ENCODE results near the gene KCNIP3.

DNA sequence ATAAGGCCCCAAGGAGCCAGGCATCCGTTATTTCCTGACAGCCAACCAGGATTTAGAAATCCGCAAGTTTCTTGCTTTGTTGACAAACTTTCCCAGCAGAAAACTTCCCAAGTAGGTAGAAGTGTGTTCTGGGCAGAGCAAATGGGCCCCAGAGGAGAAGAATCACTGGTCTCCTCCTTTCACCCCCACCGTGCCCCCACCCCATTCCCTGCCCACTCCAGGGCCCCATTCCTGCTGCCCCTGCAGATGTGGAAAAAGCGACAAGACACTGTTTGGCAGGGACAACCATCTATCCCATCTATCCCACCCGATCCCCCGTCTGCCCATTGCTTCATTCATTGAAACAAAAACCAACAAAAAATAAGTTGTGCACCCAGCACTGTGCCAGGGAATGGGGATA lies 95.2 kb downstream of the KCNIP3 start:
- TF ChIP-seq RAD21 (IDR thresholded peaks at IDR 0.05; ENCODE audit: low read length) (no peak), CTCF (IDR thresholded peaks at IDR 0.05) (no peak), RCOR1 (IDR thresholded peaks at IDR 0.05; ENCODE audit: low read length) (no peak), FOSL2 (IDR thresholded peaks at IDR 0.05; ENCODE audit: borderline replicate concordance, low read depth) (no peak), SIN3A (IDR thresholded peaks at IDR 0.05; ENCODE audit: borderline replicate concordance, low read depth, low read length) (no peak), NFIC (IDR thresholded peaks at IDR 0.05; ENCODE audit: borderline replicate concordance) (no peak), TAF1 (IDR thresholded peaks at IDR 0.05; ENCODE audit: borderline replicate concordance, low read depth, low read length) (no peak), EZH2phosphoT487 (IDR thresholded peaks at IDR 0.05; ENCODE audit: borderline replicate concordance, low read depth) (no peak), POLR2AphosphoS5 (IDR thresholded peaks at IDR 0.05; ENCODE audit: low read depth, low read length) (no peak), FOXJ3 (CRISPR knock-in tag; IDR thresholded peaks at IDR 0.05) (no peak), RXRA (IDR thresholded peaks at IDR 0.05; ENCODE audit: borderline replicate concordance, low read depth) (no peak)
- TF ChIP-seq, protein P1, sequence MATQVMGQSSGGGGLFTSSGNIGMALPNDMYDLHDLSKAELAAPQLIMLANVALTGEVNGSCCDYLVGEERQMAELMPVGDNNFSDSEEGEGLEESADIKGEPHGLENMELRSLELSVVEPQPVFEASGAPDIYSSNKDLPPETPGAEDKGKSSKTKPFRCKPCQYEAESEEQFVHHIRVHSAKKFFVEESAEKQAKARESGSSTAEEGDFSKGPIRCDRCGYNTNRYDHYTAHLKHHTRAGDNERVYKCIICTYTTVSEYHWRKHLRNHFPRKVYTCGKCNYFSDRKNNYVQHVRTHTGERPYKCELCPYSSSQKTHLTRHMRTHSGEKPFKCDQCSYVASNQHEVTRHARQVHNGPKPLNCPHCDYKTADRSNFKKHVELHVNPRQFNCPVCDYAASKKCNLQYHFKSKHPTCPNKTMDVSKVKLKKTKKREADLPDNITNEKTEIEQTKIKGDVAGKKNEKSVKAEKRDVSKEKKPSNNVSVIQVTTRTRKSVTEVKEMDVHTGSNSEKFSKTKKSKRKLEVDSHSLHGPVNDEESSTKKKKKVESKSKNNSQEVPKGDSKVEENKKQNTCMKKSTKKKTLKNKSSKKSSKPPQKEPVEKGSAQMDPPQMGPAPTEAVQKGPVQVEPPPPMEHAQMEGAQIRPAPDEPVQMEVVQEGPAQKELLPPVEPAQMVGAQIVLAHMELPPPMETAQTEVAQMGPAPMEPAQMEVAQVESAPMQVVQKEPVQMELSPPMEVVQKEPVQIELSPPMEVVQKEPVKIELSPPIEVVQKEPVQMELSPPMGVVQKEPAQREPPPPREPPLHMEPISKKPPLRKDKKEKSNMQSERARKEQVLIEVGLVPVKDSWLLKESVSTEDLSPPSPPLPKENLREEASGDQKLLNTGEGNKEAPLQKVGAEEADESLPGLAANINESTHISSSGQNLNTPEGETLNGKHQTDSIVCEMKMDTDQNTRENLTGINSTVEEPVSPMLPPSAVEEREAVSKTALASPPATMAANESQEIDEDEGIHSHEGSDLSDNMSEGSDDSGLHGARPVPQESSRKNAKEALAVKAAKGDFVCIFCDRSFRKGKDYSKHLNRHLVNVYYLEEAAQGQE (IDR thresholded peaks at IDR 0.05; ENCODE audit: low read depth, low read length): no peak
